ENCODE results near the gene TNS4. TPM values are rescaled to one million over a fixed set of nuclear protein-coding genes. Genes with fewer than 3 reads are reported as not detected.

The TNS4 gene
- total and polyA plus RNA-seq, 2 of the 4 experiments (the other 2 are of a cell fraction): not detected

GRCh38 chr17:40451420-40451819, 50.0 kb downstream of the TNS4 start:
- POLR2A ChIA-PET (ENCODE audit: unreplicated experiment): interaction anchor here (0.6 kb wide), 1 partner anchor 278 kb away, joined by 3 read pairs; no protein-coding TSS in a partner anchor
- Histone ChIP-seq H2BK5ac (ENCODE audit: low read depth, low read length, poor library complexity, severe bottlenecking) (peak overlapping the region; percentile 57), H3K23ac (ENCODE audit: low read depth, low read length) (no peak overlapping the region), H3K4me1 (ENCODE audit: control insufficient read depth, insufficient read depth, low read length) (peaks cover 54% of the 10 kb centered on the region), H2BK120ac (ENCODE audit: low read depth, low read length) (0 out of 2 replicates have a peak overlapping the region, but pooled peaks have one; percentile 64), H4K20me1 (ENCODE audit: insufficient read depth, low read length) (peaks cover 84% of the 10 kb centered on the region), H3K36me3 (ENCODE audit: control insufficient read depth, insufficient read depth, low read length) (peaks cover 71% of the 10 kb centered on the region), H2AFZ (replicated peaks; ENCODE audit: low read length, poor library complexity) (peak overlapping the region; percentile 57), H3K56ac (ENCODE audit: extremely low read depth, insufficient read depth, low read length) (no peak overlapping the region), H3K9me1 (ENCODE audit: insufficient read depth, low read length) (peaks cover 59% of the 10 kb centered on the region), H2AK5ac (ENCODE audit: low read depth, low read length) (no peak overlapping the region), H4K8ac (ENCODE audit: low read depth in 2 of 2, low read length in 2 of 2) (no peak overlapping the region), H3K4me3 (ENCODE audit: insufficient read depth, low read depth, low read length) (no peak overlapping the region), H3K27ac (ENCODE audit: insufficient read depth, low read length) (no peak overlapping the region), H3K79me1 (ENCODE audit: low read depth in 1 of 2, low read length in 2 of 2) (peaks cover 34 to 90% of the 10 kb centered on the region in 2 experiments), H3K14ac (replicated peaks; ENCODE audit: low read depth, low read length) (no peak overlapping the region), H3K9me3 (ENCODE audit: control insufficient read depth, insufficient read depth, low read length) (no peaks in the 10 kb centered on the region), H2BK15ac (ENCODE audit: low read depth, low read length) (no peak overlapping the region), H3K4me2 (ENCODE audit: low read depth, low read length) (no peak overlapping the region), H3K9ac (ENCODE audit: low read depth, low read length) (no peak overlapping the region), H2BK20ac (ENCODE audit: low read depth, low read length) (no peak overlapping the region), H3K27me3 (ENCODE audit: control insufficient read depth, insufficient read depth, low read length) (no peaks in the 10 kb centered on the region), H2AK9ac (replicated peaks; ENCODE audit: low read depth, low read length, poor library complexity) (no peak overlapping the region), H4K91ac (ENCODE audit: insufficient read depth, low read depth, low read length) (no peak overlapping the region), H3K18ac (ENCODE audit: low read depth, low read length) (no peak overlapping the region), H3K4ac (ENCODE audit: low read depth, low read length) (no peak overlapping the region), H4K5ac (ENCODE audit: low read depth, low read length) (no peak overlapping the region)
- ATAC-seq (ENCODE audit: low read depth) (peak; percentile 15), DNase-seq (peak; percentile 91)
- CTCF ChIA-PET: interaction anchor here (0.9 kb wide), 1 partner anchor 40 kb away, joined by 3 read pairs; no protein-coding TSS in a partner anchor
- in situ Hi-C loops (cut with MboI; ENCODE audit: low sequenced_read_pairs) (no loop called here), intact Hi-C loops (cut with micrococcal nuclease) (no loop called here), dilution Hi-C loops (cut with HindIII; ENCODE audit: low sequenced_read_pairs, unreplicated experiment) (no loop called here)
- no CpG with 5 or more reads among the region's 6 CpGs for WGBS, 2 experiments (ENCODE audit: extremely low coverage in 2 of 2, insufficient read length in 1 of 2)
- BruUV-seq (replicated peaks): no TSS peak
- TF ChIP-seq CEBPB (IDR thresholded peaks at IDR 0.05; ENCODE audit: low read depth, low read length) (peak; percentile 52), CHD1 (IDR thresholded peaks at IDR 0.05; ENCODE audit: low read depth, low read length) (no peak), RFX5 (IDR thresholded peaks at IDR 0.05; ENCODE audit: low read depth, low read length) (no peak), MAZ (IDR thresholded peaks at IDR 0.05; ENCODE audit: borderline replicate concordance, low read depth, low read length) (peak; percentile 23; the same call in 1 of the 2 replicates), NFE2L2 (IDR thresholded peaks at IDR 0.05; ENCODE audit: low read depth, low read length) (no peak)
